Retinal pigment epithelial cell (primary cell): Measurements from ENCODE around the gene STOX2.
A peak's percentile ranks its signal among the peaks of the same experiment; 100 is the strongest.

Experiments
- DNase-seq: peaks from one replicate; pipeline ENCODE4 v3.0.0-alpha.2; 2010; ENCODE audit warnings: low read depth
- H3K4me3 ChIP-seq: 2 replicates; pipeline ENCODE4 v1.5.1; 2011; ENCODE audit warnings: mild to moderate bottlenecking, low read length, control low read depth, moderate library complexity
- TF ChIP-seq, protein P1 (sequence below): conservative IDR thresholded peaks from 2 replicates; pipeline ENCODE4 v1.5.1; 2011; ENCODE audit warnings: low read depth, low read length, control low read depth, inconsistent platforms

Gene STOX2, protein sequence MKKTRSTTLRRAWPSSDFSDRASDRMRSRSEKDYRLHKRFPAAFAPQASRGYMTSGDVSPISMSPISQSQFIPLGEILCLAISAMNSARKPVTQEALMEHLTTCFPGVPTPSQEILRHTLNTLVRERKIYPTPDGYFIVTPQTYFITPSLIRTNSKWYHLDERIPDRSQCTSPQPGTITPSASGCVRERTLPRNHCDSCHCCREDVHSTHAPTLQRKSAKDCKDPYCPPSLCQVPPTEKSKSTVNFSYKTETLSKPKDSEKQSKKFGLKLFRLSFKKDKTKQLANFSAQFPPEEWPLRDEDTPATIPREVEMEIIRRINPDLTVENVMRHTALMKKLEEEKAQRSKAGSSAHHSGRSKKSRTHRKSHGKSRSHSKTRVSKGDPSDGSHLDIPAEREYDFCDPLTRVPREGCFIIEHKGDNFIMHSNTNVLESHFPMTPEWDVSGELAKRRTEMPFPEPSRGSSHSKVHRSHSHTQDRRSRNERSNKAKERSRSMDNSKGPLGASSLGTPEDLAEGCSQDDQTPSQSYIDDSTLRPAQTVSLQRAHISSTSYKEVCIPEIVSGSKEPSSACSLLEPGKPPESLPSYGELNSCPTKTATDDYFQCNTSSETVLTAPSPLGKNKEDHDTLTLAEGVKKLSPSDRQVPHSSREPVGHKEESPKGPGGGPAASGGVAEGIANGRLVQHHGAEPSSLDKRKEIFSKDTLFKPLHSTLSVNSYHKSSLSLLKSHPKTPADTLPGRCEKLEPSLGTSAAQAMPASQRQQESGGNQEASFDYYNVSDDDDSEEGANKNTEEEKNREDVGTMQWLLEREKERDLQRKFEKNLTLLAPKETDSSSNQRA (N-terminal part only)

DNA sequence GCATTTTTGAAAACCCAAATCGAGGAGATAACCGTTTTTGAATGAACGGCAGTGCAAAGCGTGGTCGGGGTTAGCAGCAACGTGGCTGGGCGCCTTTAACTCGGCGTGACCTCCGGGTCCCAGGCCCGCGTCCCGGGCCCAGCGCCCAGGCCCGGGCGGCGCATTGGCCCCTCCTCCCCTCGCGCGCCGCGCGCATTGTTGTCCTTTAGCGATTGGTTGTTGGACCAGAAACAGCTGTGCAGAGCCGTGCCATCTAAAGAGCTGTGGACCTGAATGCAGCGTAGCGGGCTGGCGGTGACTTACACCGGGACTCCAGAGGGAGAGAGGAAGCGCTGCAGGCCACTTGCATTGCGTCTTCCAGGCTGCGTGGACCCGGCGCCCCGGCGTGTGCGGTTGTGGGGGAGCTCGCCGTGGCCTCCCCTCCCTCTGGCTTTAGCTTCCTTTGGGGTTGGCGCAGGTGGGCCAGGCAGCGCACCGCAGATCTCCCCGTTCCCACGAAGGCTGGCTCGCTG lies at the start of gene STOX2:
Gene STOX2 (plus strand): TSS at position 227 of the 512 bp plus-strand sequence. CDS start 1,484 bp downstream, outside the sequence.
- DNase-seq: peak; percentile 56
- TF ChIP-seq, protein P1, sequence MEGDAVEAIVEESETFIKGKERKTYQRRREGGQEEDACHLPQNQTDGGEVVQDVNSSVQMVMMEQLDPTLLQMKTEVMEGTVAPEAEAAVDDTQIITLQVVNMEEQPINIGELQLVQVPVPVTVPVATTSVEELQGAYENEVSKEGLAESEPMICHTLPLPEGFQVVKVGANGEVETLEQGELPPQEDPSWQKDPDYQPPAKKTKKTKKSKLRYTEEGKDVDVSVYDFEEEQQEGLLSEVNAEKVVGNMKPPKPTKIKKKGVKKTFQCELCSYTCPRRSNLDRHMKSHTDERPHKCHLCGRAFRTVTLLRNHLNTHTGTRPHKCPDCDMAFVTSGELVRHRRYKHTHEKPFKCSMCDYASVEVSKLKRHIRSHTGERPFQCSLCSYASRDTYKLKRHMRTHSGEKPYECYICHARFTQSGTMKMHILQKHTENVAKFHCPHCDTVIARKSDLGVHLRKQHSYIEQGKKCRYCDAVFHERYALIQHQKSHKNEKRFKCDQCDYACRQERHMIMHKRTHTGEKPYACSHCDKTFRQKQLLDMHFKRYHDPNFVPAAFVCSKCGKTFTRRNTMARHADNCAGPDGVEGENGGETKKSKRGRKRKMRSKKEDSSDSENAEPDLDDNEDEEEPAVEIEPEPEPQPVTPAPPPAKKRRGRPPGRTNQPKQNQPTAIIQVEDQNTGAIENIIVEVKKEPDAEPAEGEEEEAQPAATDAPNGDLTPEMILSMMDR: no peak
- H3K4me3 ChIP-seq: peak within 1 kb of the TSS; percentile 73

DNA sequence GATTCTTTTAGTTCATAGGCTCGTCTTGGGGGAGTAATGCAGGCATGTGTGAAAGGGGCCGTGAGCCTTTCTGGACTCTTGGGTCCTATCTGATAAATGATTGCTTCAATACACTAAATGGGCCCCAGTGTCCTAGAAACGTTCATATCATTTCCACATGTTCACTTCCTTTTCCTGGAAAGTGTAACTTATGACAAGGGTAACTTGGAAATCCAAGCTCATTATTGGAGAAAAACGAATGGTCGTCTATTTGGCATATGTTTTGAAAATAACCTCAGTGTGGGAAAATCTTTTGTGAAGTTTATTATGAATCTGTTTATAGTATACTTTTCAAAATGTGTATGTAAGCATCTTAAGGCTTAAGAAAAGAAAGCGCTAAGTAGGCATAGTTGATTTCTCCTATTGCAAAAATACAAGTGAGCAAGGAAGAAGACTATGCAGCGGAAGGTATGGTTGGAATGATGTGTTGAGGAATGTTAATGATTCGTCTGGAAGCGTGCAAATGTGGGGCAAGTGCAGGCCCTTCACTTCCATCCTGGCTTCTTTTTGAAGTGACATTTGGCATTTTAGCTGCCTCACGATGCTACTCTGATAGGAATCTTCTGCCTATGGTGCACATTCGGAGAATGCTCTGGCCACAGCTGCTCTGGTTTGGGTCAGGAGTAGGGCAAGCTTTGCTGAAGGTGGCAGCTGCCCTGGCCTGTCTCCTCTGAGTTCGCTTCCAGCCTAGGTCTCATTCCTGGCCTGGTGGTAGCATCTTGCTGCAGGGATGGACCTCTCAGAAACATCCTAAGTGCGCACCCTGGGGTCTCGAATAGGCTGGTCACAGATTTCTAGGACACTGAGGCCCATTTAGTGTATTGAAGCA lies 49.5 kb upstream of the STOX2 start:
- DNase-seq: no peak
- TF ChIP-seq, protein P1: no peak
- H3K4me3 ChIP-seq: no peak overlapping the region

DNA sequence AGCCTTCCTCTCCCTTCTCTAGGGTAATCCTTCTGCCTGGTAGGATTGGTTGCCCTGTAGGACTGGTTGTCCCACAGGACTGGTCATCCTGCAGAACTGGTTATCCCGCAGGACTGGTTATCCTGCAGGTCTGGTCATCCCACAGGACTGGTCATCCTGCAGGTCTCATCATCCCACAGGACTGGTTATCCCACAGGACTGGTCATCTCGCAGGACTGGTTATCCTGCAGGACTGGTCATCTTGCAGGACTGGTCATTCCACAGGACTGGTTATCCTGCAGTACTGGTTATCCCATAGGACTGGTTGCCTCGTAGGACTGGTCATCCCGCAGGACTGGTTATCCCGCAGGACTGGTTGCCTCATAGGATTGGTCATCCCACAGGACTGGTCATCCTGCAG lies 48.1 kb upstream of the STOX2 start:
- TF ChIP-seq, protein P1: no peak
- DNase-seq: no peak
- no peak overlapping the region for H3K4me3 ChIP-seq

DNA sequence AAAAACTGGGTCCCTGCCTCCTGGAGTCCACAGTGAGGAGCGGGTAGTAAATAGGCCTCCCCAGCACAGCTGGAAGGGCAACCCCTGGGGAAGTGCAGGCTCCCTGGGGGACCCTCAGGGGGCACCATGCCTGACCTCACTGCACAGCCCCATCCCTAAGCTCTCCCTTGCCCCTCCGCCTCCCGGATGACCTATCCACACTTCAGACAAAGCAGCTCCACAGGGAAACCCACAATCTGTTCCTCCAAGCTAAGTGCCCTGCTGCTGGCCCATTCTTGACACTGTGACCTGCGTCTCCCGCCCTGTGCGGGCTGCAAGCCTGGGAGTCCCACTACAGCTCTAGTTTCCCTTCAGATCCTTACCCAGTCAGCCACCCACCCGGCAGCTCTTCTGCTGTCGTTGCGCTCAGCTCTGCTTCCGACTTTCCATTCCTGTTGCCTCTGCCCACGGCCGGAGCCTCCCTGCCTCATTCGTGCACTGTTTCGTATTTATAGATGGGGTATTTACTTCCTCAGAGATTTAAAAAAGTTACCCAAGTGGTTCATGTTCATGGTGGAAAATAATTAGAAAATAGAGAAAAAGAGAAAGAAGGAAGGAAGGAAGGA lies 47.0 kb upstream of the STOX2 start:
- no peak overlapping the region for H3K4me3 ChIP-seq
- no peak for DNase-seq
- TF ChIP-seq, protein P1: no peak

DNA sequence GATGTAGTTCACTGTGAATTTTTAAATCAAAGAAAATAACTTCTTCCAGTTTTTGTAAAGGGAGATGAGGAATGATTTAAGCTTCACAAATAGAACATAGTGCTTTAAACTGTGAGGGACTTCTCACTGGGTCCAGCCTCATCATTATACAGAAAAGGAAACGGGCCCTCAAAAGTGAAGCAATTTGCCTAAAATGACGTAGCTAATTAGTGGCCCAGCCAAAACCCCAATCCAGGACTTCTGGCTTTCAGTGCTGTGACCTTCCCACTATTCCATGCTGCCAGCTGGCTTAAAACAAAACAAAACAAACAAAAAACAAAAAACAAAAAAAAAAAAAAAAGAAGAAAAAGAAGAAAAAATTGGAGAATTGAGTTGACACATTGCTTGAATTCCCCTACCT lies 45.0 kb upstream of the STOX2 start:
- DNase-seq: no peak
- no peak overlapping the region for H3K4me3 ChIP-seq
- TF ChIP-seq, protein P1: no peak

DNA sequence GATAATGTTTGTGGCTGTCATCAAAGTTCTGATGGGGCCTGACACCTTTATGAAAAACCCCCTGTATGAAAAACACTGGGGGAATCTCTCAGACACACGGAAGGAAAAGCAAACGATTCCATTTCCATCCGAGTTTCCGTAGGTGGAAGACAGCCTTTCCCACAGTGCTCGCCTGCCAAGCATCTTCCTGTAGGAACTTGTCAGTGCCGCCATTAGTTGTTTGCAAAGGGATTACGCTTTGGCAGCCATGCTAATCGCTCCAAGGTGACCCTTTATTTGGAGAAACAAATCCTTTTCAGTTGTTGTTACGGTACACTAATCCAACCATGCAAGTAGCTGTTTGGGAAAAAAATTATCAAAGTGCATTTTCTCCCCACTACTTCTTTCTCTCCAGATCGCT lies 44.4 kb upstream of the STOX2 start:
- H3K4me3 ChIP-seq: no peak overlapping the region
- no peak for DNase-seq
- TF ChIP-seq, protein P1: no peak
